HFFc6 (cell line): ENCODE data around the gene SH3PXD2B. TPM values are rescaled to one million over a fixed set of nuclear protein-coding genes. Genes with fewer than 3 reads are reported as not detected.

Experiments
- DNase-seq: peaks from one replicate; pipeline ENCODE4 v3.0.0-alpha.2; 2018
- H3K27ac Mint-ChIP-seq: 2 replicates; pipeline ENCODE4 v1.8.0; 2020; ENCODE audit warnings: mild to moderate bottlenecking, mixed read lengths
- H3K27me3 Mint-ChIP-seq: 2 replicates; pipeline ENCODE4 v1.8.0; 2021; ENCODE audit warnings: mild to moderate bottlenecking, moderate library complexity, mixed read lengths; ENCODE audit not compliant: insufficient read depth
- H3K36me3 Mint-ChIP-seq: 2 replicates; pipeline ENCODE4 v1.8.0; 2021; ENCODE audit warnings: low read depth, mixed read lengths
- H3K4me1 Mint-ChIP-seq: 2 replicates; pipeline ENCODE4 v1.8.0; 2020; ENCODE audit warnings: low read depth, mixed read lengths
- H3K4me3 Mint-ChIP-seq: 2 replicates; pipeline ENCODE4 v1.8.0; 2020; ENCODE audit warnings: mild to moderate bottlenecking, moderate library complexity, mixed read lengths
- H3K9me3 Mint-ChIP-seq: 2 replicates; pipeline ENCODE4 v1.8.0; 2020; ENCODE audit warnings: mild to moderate bottlenecking, mixed read lengths
- CTCF ChIP-seq: fragments of 200-600 bp; sonication (generic); IDR thresholded peaks from 2 replicates; pipeline ENCODE4 v1.5.0; 2021; ENCODE audit warnings: antibody characterized with exemption, mild to moderate bottlenecking
- total RNA-seq, 6 experiments: library from RNA; stranded (reverse); fragmentation: NEBNext Ultra II Directional; extraction: Animal tissue kit (Norgen Biotek cat#: 25700); gene quantifications; 2 replicates in 1 of 6; 3 replicates in 5 of 6; pipeline ENCODE4 v1.2.3, GENCODE V29; 2021

SH3PXD2B gene
- total RNA-seq, 6 experiments from 2014 or later, result 12.4 to 28.4 (median 24.3) TPM

- no peak for TF ChIP-seq CTCF
- Mint-ChIP-seq H3K4me3 (no peak overlapping the region), H3K4me1 (peaks cover 54% of the 10 kb centered on the region), H3K27me3 (no peaks in the 10 kb centered on the region), H3K27ac (peak overlapping the region; percentile 91; the same call in 1 of the 2 replicates), H3K36me3 (no peaks in the 10 kb centered on the region), H3K9me3 (no peaks in the 10 kb centered on the region)
- no peak for DNase-seq
Measured at GRCh38 chr5:172456076-172456722, 1.9 kb upstream of the SH3PXD2B start.

- Mint-ChIP-seq H3K4me3 (peak overlapping the region; percentile 93; the same call in 1 of the 2 replicates), H3K27me3 (peaks cover 1% of the 10 kb centered on the region; the same call in 1 of the 2 replicates)
Measured at GRCh38 chr5:172455511-172456061, 1.3 kb upstream of the SH3PXD2B start.

GRCh38 chr5:172455087-172455381 lies 709 bp upstream of the SH3PXD2B start:
- Mint-ChIP-seq H3K4me1 (peaks cover 58% of the 10 kb centered on the region), H3K36me3 (no peaks in the 10 kb centered on the region), H3K27me3 (peaks cover 1% of the 10 kb centered on the region; the same call in 1 of the 2 replicates), H3K4me3 (peak overlapping the region; percentile 93), H3K27ac (peak overlapping the region; percentile 91), H3K9me3 (no peaks in the 10 kb centered on the region)
- no peak for TF ChIP-seq CTCF
- no peak for DNase-seq

More at GRCh38 chr5:172455511-172456061, 1.3 kb upstream of the SH3PXD2B start:
- Mint-ChIP-seq H3K9me3 (no peaks in the 10 kb centered on the region), H3K36me3 (no peaks in the 10 kb centered on the region), H3K4me1 (peaks cover 58% of the 10 kb centered on the region), H3K27ac (peak overlapping the region; percentile 91; the same call in 1 of the 2 replicates)
- no peak for TF ChIP-seq CTCF
- no peak for DNase-seq

GRCh38 chr5:172453986-172454357 lies 353 bp downstream of the SH3PXD2B start:
- peak overlapping the region; percentile 86 for H3K4me3 Mint-ChIP-seq
- DNase-seq, result no peak
- H3K9me3 Mint-ChIP-seq, result no peaks in the 10 kb centered on the region
- H3K4me1 Mint-ChIP-seq, result peaks cover 58% of the 10 kb centered on the region
- no peaks in the 10 kb centered on the region for H3K36me3 Mint-ChIP-seq
- no peak for TF ChIP-seq CTCF
- H3K27me3 Mint-ChIP-seq, result peaks cover 1% of the 10 kb centered on the region; the same call in 1 of the 2 replicates
- H3K27ac Mint-ChIP-seq, result peak overlapping the region; percentile 78

DNA sequence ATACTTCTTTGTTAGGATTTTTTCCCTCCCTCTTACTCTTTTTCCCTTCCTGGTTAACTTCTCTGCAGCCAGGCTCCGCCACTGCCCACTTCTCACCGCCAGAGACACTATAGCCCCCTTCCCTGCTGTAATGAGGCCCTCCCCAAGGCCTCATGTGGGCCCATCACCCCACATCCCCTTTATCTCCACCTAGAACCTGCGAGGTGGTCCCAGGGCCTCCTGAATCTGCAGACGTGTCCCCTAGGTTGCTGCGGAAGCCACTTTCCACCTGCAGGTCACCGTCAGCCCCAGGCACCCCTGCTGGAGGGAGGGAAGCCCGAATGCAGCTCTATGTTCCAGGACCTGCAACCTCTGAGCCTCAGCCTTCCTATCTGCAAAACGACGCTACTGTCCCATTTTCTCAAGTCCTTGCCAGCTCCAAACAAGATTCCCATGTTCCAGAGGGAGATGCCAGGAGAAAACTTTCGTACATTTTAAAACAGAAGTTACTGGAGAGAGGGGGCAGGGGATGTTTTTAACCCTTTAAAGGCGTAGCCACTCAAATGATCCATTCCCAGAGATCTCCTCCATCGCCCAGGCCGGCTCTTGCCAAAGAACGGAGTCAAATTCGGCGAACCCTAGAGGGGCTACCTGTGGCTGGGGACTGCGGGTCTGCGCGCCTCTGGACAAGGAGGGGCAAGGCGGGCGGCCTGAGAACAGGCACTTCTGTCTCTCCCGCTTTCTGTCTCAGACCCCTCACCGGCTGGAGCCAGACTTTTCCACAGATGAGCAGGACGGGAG lies 929 bp downstream of the SH3PXD2B start:
- H3K4me3 Mint-ChIP-seq, result peak overlapping the region; percentile 86
- peaks cover 1% of the 10 kb centered on the region; the same call in 1 of the 2 replicates for H3K27me3 Mint-ChIP-seq
- no peaks in the 10 kb centered on the region for H3K9me3 Mint-ChIP-seq
- H3K4me1 Mint-ChIP-seq, result peaks cover 58% of the 10 kb centered on the region
- peak overlapping the region; percentile 78 for H3K27ac Mint-ChIP-seq
- TF ChIP-seq CTCF, result peak; percentile 71
- no peaks in the 10 kb centered on the region for H3K36me3 Mint-ChIP-seq
- peak; percentile 43 for DNase-seq
